SK-N-SH treated with all-trans-retinoic acid at 6 μM for 48 hours (cell line): ENCODE results near the gene ZBED4.

Experiments used
- ATAC-seq: fragments of 200-7000 bp; cut with Tn5 transposase; 3 replicates; pipeline ENCODE4 v1.9.1; 2020; ENCODE audit warnings: mild to moderate bottlenecking, moderate library complexity
- ARNTL ChIP-seq: fragments of 450-650 bp; formaldehyde crosslinking; IDR thresholded peaks from 2 replicates; pipeline ENCODE4 v1.5.0; 2020; ENCODE audit warnings: low read depth, mild to moderate bottlenecking, moderate library complexity, borderline replicate concordance
- BACH2 ChIP-seq: fragments of 250-450 bp; sonication (Bioruptor Pico); IDR thresholded peaks from 2 replicates; pipeline ENCODE4 v1.9.0; 2021; ENCODE audit warnings: mild to moderate bottlenecking, borderline replicate concordance
- CSDC2 ChIP-seq: fragments of 250-450 bp; sonication (Bioruptor Pico); IDR thresholded peaks from 2 replicates; pipeline ENCODE4 v1.5.0; 2020; ENCODE audit warnings: mild to moderate bottlenecking, moderate library complexity
- ESRRG ChIP-seq: fragments of 250-450 bp; sonication (Bioruptor Pico); IDR thresholded peaks from 2 replicates; pipeline ENCODE4 v1.6.1; 2021; ENCODE audit warnings: mild to moderate bottlenecking
- GLIS3 ChIP-seq: fragments of 250-450 bp; sonication (Bioruptor Pico); IDR thresholded peaks from 2 replicates; pipeline ENCODE4 v1.5.0; 2020; ENCODE audit warnings: mild to moderate bottlenecking, moderate library complexity
- ISL1 ChIP-seq: fragments of 250-450 bp; sonication (Bioruptor Pico); IDR thresholded peaks from 2 replicates; pipeline ENCODE4 v2.1.2; 2022; ENCODE audit warnings: mild to moderate bottlenecking, moderate library complexity
- OSR1 ChIP-seq: fragments of 250-450 bp; sonication (Bioruptor Pico); IDR thresholded peaks from 2 replicates; pipeline ENCODE4 v1.8.0; 2022; ENCODE audit warnings: moderate library complexity, mild to moderate bottlenecking, inconsistent platforms
- PPARA ChIP-seq: fragments of 250-450 bp; sonication (Bioruptor Pico); IDR thresholded peaks from 2 replicates; pipeline ENCODE4 v1.5.0; 2020; ENCODE audit warnings: mild to moderate bottlenecking, borderline replicate concordance
- RARB ChIP-seq: fragments of 250-450 bp; sonication (Bioruptor Pico); IDR thresholded peaks from 2 replicates; pipeline ENCODE4 v1.8.0; 2021; ENCODE audit warnings: mild to moderate bottlenecking, moderate library complexity
- SNAI2 ChIP-seq: fragments of 250-450 bp; sonication (Bioruptor Pico); IDR thresholded peaks from 2 replicates; pipeline ENCODE4 v1.5.0; 2020; ENCODE audit warnings: mild to moderate bottlenecking, moderate library complexity
- TCF4 ChIP-seq: fragments of 250-450 bp; sonication (Bioruptor Pico); IDR thresholded peaks from 2 replicates; pipeline ENCODE4 v1.8.0; 2021; ENCODE audit warnings: mild to moderate bottlenecking, moderate library complexity, borderline replicate concordance
- TOX ChIP-seq: fragments of 250-450 bp; sonication (Bioruptor Pico); IDR thresholded peaks from 2 replicates; pipeline ENCODE4 v1.8.0; 2021; ENCODE audit warnings: mild to moderate bottlenecking, moderate library complexity, borderline replicate concordance
- ZC3H10 ChIP-seq: fragments of 250-450 bp; sonication (Bioruptor Pico); IDR thresholded peaks from 2 replicates; pipeline ENCODE4 v1.5.1; 2021; ENCODE audit warnings: mild to moderate bottlenecking, moderate library complexity
- ZFP3 ChIP-seq: fragments of 250-450 bp; sonication (Bioruptor Pico); IDR thresholded peaks from 2 replicates; pipeline ENCODE4 v1.5.0; 2020; ENCODE audit warnings: mild to moderate bottlenecking, moderate library complexity
- ZFP30 ChIP-seq: fragments of 450-650 bp; formaldehyde crosslinking; IDR thresholded peaks from 2 replicates; pipeline ENCODE4 v1.5.0; 2022; ENCODE audit warnings: mild to moderate bottlenecking, moderate library complexity
- ZNF565 ChIP-seq: fragments of 450-650 bp; formaldehyde crosslinking; conservative IDR thresholded peaks from 2 replicates; pipeline ENCODE4 v1.5.0; 2020; ENCODE audit warnings: low read depth, mild to moderate bottlenecking, moderate library complexity
- ZNF70 ChIP-seq: fragments of 450-650 bp; formaldehyde crosslinking; IDR thresholded peaks from 2 replicates; pipeline ENCODE4 v1.5.0; 2020; ENCODE audit warnings: mild to moderate bottlenecking, moderate library complexity
- ZNF8 ChIP-seq: fragments of 450-650 bp; formaldehyde crosslinking; IDR thresholded peaks from 2 replicates; pipeline ENCODE4 v1.5.0; 2020; ENCODE audit warnings: mild to moderate bottlenecking, moderate library complexity
- TF ChIP-seq, protein P1 (sequence below): fragments of 250-450 bp; sonication (Bioruptor Pico); IDR thresholded peaks from 2 replicates; pipeline ENCODE4 v1.8.0; 2021; ENCODE audit warnings: low read depth, mild to moderate bottlenecking, moderate library complexity, borderline replicate concordance
- TF ChIP-seq, protein P2 (sequence below): fragments of 250-450 bp; sonication (Bioruptor Pico); IDR thresholded peaks from 2 replicates; pipeline ENCODE4 v1.5.0; 2020; ENCODE audit warnings: mild to moderate bottlenecking, moderate library complexity
- TF ChIP-seq, protein P3 (sequence below): fragments of 250-450 bp; sonication (Bioruptor Pico); IDR thresholded peaks from 2 replicates; pipeline ENCODE4 v1.5.1; 2020; ENCODE audit warnings: low read depth, mild to moderate bottlenecking, moderate library complexity
- TF ChIP-seq, protein P4 (sequence below): fragments of 250-450 bp; sonication (Bioruptor Pico); IDR thresholded peaks from 2 replicates; pipeline ENCODE4 v1.5.1; 2021; ENCODE audit warnings: mild to moderate bottlenecking, moderate library complexity

Gene ZBED4

DNA sequence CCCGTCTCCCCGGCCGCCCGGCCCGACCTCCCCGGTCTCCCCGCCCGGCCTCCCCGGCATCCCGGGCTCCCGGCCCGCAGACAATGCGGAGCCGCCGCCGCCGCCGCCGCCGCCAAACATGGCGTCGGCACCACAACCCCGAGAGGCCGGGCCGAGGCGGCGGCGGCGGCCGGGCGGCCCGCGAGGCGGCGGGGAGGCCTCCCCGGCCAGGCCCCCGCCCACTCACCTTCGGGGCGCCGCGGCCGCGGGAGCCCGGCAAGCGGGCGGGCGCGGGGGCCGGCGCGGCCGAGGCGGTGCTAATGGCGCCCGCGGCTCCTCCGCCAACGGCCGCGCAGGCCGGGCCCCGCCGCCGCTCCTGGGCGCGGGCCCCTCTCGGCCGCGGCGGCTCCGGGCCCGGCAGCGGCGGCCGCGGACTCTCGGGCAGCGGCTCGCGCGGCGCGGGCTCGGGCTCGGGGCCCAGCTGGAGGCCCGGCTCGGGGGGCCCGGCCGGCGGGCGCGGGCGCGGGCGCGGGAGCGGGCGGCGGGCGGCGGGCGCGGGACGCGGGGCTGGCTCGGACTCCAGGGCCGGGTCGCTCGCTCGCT is 26.3 kb upstream of the ZBED4 start (continued):
- TF ChIP-seq, protein P1, sequence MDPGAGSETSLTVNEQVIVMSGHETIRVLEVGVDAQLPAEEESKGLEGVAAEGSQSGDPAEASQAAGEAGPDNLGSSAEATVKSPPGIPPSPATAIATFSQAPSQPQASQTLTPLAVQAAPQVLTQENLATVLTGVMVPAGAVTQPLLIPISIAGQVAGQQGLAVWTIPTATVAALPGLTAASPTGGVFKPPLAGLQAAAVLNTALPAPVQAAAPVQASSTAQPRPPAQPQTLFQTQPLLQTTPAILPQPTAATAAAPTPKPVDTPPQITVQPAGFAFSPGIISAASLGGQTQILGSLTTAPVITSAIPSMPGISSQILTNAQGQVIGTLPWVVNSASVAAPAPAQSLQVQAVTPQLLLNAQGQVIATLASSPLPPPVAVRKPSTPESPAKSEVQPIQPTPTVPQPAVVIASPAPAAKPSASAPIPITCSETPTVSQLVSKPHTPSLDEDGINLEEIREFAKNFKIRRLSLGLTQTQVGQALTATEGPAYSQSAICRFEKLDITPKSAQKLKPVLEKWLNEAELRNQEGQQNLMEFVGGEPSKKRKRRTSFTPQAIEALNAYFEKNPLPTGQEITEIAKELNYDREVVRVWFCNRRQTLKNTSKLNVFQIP (CRISPR knock-in tag) = no peak
- TF ChIP-seq GLIS3 (CRISPR knock-in tag) = no peak

DNA sequence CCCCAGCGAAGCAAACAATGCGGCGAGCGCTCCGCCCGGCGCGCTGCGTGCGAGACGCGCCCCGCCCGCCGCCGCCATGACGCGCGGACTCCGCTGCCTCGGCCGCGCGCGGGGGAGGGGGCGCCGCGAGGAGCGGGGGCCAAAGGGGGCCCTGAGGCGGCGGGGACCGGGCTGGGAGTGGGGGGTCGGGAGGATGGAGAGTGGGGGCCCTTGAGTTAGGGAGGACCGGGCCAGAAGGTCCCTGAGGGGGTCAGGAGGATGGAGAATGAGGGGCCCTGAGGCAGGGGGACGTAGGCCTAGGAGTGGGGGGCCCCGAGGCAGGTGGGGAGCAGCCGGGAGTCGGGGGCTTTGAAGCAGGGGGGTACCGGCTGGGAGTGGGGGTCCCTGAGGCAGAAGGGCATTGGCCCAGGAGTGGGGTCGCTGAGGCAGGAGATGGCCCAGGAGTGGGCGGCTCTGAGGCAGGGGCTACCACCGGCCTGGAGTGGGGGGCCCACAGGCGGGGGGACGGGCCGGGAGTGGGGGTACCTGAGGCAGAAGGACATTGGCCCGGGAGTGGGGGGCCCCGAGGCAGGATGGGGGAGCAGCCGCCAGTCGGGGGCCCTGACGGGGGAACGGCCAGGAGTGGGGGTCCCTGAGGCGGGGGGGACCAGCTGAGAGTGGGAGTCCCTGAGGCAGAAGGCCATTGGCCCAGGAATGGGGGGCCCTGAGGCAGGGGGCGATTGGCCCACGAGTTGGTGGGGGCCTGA is 25.6 kb upstream of the ZBED4 start, which contains the start of gene BRD1:
BRD1 (minus strand) TSS at position 21 of the 746 bp plus-strand sequence. CDS start 3,556 bp downstream, outside the sequence.
- no peak for TF ChIP-seq BACH2 (CRISPR knock-in tag)
- TF ChIP-seq CSDC2 (CRISPR knock-in tag) = no peak
- no peak for TF ChIP-seq RARB (CRISPR knock-in tag)
- TF ChIP-seq ARNTL (CRISPR knock-in tag) = no peak
- TF ChIP-seq, protein P2, sequence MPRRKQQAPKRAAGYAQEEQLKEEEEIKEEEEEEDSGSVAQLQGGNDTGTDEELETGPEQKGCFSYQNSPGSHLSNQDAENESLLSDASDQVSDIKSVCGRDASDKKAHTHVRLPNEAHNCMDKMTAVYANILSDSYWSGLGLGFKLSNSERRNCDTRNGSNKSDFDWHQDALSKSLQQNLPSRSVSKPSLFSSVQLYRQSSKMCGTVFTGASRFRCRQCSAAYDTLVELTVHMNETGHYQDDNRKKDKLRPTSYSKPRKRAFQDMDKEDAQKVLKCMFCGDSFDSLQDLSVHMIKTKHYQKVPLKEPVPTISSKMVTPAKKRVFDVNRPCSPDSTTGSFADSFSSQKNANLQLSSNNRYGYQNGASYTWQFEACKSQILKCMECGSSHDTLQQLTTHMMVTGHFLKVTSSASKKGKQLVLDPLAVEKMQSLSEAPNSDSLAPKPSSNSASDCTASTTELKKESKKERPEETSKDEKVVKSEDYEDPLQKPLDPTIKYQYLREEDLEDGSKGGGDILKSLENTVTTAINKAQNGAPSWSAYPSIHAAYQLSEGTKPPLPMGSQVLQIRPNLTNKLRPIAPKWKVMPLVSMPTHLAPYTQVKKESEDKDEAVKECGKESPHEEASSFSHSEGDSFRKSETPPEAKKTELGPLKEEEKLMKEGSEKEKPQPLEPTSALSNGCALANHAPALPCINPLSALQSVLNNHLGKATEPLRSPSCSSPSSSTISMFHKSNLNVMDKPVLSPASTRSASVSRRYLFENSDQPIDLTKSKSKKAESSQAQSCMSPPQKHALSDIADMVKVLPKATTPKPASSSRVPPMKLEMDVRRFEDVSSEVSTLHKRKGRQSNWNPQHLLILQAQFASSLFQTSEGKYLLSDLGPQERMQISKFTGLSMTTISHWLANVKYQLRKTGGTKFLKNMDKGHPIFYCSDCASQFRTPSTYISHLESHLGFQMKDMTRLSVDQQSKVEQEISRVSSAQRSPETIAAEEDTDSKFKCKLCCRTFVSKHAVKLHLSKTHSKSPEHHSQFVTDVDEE (CRISPR knock-in tag) = no peak
- TF ChIP-seq ISL1 = no peak
- no peak for TF ChIP-seq PPARA (CRISPR knock-in tag)
- TF ChIP-seq ZNF565 = no peak
- TF ChIP-seq SNAI2 (CRISPR knock-in tag) = no peak
- no peak for TF ChIP-seq ZNF70 (CRISPR knock-in tag)
- no peak for TF ChIP-seq ZFP3 (CRISPR knock-in tag)
- TF ChIP-seq ESRRG (CRISPR knock-in tag) = no peak
- no peak for TF ChIP-seq OSR1
- TF ChIP-seq ZNF8 (CRISPR knock-in tag) = no peak
- TF ChIP-seq, protein P1 (CRISPR knock-in tag) = no peak
- TF ChIP-seq TOX = no peak
- ATAC-seq = peak; percentile 51

DNA sequence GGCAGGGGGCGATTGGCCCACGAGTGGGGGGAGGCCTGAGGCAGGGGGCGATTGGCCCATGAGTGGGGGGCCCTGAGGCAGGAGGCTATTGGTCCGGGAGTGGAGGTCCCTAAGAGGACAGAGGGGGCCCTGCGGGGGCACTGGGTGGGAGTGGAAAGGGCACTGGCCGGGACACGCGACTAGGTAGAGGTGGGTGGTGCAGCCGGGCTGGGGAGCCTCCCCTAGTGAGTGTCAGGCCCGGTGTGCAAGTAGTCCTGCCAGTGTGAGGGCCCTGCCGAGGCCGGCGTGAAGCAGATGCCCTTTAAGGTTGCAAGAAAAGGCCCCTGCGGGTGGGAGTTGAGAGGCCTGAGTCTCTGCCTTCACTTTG is 25.1 kb upstream of the ZBED4 start:
- no peak for ATAC-seq
- TF ChIP-seq ARNTL (CRISPR knock-in tag) (no peak), RARB (CRISPR knock-in tag) (no peak), OSR1 (no peak), ZNF565 (no peak), TCF4 (CRISPR knock-in tag) (no peak), ZC3H10 (CRISPR knock-in tag) (no peak), ZFP3 (CRISPR knock-in tag) (no peak), GLIS3 (CRISPR knock-in tag) (no peak), TOX (no peak), BACH2 (CRISPR knock-in tag) (no peak), ZFP30 (CRISPR knock-in tag) (no peak), ISL1 (no peak), ZNF70 (CRISPR knock-in tag) (no peak)
- TF ChIP-seq, protein P1 (CRISPR knock-in tag) = no peak
- TF ChIP-seq, protein P2 (CRISPR knock-in tag) = no peak
- TF ChIP-seq, protein P3, sequence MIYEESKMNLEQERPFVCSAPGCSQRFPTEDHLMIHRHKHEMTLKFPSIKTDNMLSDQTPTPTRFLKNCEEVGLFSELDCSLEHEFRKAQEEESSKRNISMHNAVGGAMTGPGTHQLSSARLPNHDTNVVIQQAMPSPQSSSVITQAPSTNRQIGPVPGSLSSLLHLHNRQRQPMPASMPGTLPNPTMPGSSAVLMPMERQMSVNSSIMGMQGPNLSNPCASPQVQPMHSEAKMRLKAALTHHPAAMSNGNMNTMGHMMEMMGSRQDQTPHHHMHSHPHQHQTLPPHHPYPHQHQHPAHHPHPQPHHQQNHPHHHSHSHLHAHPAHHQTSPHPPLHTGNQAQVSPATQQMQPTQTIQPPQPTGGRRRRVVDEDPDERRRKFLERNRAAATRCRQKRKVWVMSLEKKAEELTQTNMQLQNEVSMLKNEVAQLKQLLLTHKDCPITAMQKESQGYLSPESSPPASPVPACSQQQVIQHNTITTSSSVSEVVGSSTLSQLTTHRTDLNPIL (CRISPR knock-in tag) = no peak
- TF ChIP-seq, protein P4, sequence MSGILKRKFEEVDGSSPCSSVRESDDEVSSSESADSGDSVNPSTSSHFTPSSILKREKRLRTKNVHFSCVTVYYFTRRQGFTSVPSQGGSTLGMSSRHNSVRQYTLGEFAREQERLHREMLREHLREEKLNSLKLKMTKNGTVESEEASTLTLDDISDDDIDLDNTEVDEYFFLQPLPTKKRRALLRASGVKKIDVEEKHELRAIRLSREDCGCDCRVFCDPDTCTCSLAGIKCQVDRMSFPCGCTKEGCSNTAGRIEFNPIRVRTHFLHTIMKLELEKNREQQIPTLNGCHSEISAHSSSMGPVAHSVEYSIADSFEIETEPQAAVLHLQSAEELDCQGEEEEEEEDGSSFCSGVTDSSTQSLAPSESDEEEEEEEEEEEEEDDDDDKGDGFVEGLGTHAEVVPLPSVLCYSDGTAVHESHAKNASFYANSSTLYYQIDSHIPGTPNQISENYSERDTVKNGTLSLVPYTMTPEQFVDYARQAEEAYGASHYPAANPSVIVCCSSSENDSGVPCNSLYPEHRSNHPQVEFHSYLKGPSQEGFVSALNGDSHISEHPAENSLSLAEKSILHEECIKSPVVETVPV = no peak
